ENCODE results near the gene TMEM94.

TMEM94 gene

DNA sequence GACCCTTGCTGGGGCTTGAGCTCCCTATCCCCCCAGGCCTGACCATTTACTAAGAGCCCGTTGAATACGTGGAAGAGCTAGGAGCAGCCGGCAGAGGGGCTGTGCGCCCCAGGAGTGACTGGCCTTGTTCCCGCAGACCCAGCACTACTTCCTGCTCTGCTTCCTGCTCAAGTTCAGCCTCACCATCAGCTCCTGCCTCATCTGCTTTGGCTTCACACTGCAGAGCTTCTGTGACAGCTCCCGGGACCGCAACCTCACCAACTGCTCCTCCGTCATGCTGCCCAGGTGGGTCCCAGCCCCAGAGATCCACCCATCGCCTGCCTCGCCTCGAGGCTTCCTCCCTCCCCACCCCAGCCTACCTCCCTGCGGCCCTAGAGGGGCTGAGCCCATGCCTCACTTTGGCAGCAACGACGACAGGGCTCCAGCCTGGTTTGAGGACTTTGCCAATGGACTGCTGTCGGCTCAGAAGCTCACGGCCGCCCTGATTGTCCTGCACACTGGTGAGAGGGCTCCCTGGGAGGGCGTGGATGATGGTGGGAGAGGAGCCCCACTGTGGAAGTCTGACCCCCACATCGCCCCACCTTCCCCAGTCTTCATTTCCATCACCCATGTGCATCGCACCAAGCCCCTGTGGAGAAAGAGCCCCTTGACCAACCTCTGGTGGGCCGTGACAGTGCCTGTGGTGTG lies 41.7 kb downstream of the TMEM94 start (continued):
- TF ChIP-seq SP3 (tag by site-specific recombination; IDR thresholded peaks at IDR 0.05) (no peak), SP2 (tag by site-specific recombination; IDR thresholded peaks at IDR 0.05) (no peak), ZNF560 (tag by site-specific recombination; IDR thresholded peaks at IDR 0.05; ENCODE audit: borderline replicate concordance) (no peak), ZNF23 (tag by site-specific recombination; IDR thresholded peaks at IDR 0.05; ENCODE audit: borderline replicate concordance) (no peak)

GRCh38 chr17:75498726-75499213 lies 42.3 kb downstream of the TMEM94 start:
- CTCF ChIA-PET = interaction anchor here (1.2 to 1.4 kb wide), 3 partner anchors 16 to 251 kb away, joined by 4 to 5 read pairs (median 5); partner anchors contain the start of gene TSEN54
- H3K9me3 ChIP-seq (ENCODE audit: control insufficient read depth, insufficient read depth, low read depth, low read length) = no peaks in the 10 kb centered on the region
- H3K4me3 ChIP-seq (ENCODE audit: low read depth, low read length) = no peak overlapping the region
- no peaks in the 10 kb centered on the region for H3K4me1 ChIP-seq (ENCODE audit: control insufficient read depth, insufficient read depth, low read length)
- H3K27ac ChIP-seq (ENCODE audit: extremely low read depth, low read depth, low read length) = 0 out of 2 replicates have a peak overlapping the region, but pooled peaks have one; percentile 17
- TF ChIP-seq WT1 (tag by site-specific recombination; IDR thresholded peaks at IDR 0.05) = peak; percentile 53; the same call in 1 of the 2 replicates
- 0 out of 2 replicates have a peak, but pooled peaks have one; percentile 12 for TF ChIP-seq KLF1 (tag by site-specific recombination; IDR thresholded peaks at IDR 0.05)
- TF ChIP-seq, protein P1, sequence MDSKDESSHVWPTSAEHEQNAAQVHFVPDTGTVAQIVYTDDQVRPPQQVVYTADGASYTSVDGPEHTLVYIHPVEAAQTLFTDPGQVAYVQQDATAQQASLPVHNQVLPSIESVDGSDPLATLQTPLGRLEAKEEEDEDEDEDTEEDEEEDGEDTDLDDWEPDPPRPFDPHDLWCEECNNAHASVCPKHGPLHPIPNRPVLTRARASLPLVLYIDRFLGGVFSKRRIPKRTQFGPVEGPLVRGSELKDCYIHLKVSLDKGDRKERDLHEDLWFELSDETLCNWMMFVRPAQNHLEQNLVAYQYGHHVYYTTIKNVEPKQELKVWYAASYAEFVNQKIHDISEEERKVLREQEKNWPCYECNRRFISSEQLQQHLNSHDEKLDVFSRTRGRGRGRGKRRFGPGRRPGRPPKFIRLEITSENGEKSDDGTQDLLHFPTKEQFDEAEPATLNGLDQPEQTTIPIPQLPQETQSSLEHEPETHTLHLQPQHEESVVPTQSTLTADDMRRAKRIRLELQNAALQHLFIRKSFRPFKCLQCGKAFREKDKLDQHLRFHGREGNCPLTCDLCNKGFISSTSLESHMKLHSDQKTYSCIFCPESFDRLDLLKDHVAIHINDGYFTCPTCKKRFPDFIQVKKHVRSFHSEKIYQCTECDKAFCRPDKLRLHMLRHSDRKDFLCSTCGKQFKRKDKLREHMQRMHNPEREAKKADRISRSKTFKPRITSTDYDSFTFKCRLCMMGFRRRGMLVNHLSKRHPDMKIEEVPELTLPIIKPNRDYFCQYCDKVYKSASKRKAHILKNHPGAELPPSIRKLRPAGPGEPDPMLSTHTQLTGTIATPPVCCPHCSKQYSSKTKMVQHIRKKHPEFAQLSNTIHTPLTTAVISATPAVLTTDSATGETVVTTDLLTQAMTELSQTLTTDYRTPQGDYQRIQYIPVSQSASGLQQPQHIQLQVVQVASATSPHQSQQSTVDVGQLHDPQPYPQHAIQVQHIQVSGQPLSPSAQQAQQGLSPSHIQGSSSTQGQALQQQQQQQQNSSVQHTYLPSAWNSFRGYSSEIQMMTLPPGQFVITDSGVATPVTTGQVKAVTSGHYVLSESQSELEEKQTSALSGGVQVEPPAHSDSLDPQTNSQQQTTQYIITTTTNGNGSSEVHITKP (tag by site-specific recombination; IDR thresholded peaks at IDR 0.05) = 0 out of 2 replicates have a peak, but pooled peaks have one; percentile 10
- peak; percentile 77 for TF ChIP-seq ZBTB48 (tag by site-specific recombination; IDR thresholded peaks at IDR 0.05)
- TF ChIP-seq ZNF544 (tag by site-specific recombination; IDR thresholded peaks at IDR 0.05) = no peak
- TF ChIP-seq ZNF473 (tag by site-specific recombination; IDR thresholded peaks at IDR 0.05) = no peak
- TF ChIP-seq SCRT1 (tag by site-specific recombination; IDR thresholded peaks at IDR 0.05; ENCODE audit: borderline replicate concordance) = peak; percentile 68; the same call in 1 of the 2 replicates
- peak; percentile 51 for TF ChIP-seq ZIC2 (tag by site-specific recombination; IDR thresholded peaks at IDR 0.05)
- no peak for TF ChIP-seq ZEB2 (tag by site-specific recombination; IDR thresholded peaks at IDR 0.05)
- peak; percentile 28; the same call in 1 of the 2 replicates for TF ChIP-seq ZNF600 (tag by site-specific recombination; IDR thresholded peaks at IDR 0.05)
- TF ChIP-seq SCRT2 (tag by site-specific recombination; IDR thresholded peaks at IDR 0.05) = peak; percentile 89
- no peak for TF ChIP-seq ZNF132 (tag by site-specific recombination; IDR thresholded peaks at IDR 0.05; ENCODE audit: borderline replicate concordance)
- TF ChIP-seq, protein P2, sequence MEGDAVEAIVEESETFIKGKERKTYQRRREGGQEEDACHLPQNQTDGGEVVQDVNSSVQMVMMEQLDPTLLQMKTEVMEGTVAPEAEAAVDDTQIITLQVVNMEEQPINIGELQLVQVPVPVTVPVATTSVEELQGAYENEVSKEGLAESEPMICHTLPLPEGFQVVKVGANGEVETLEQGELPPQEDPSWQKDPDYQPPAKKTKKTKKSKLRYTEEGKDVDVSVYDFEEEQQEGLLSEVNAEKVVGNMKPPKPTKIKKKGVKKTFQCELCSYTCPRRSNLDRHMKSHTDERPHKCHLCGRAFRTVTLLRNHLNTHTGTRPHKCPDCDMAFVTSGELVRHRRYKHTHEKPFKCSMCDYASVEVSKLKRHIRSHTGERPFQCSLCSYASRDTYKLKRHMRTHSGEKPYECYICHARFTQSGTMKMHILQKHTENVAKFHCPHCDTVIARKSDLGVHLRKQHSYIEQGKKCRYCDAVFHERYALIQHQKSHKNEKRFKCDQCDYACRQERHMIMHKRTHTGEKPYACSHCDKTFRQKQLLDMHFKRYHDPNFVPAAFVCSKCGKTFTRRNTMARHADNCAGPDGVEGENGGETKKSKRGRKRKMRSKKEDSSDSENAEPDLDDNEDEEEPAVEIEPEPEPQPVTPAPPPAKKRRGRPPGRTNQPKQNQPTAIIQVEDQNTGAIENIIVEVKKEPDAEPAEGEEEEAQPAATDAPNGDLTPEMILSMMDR (tag by site-specific recombination; IDR thresholded peaks at IDR 0.05) = peak; percentile 41
- TF ChIP-seq ZFHX2 (tag by site-specific recombination; conservative IDR thresholded peaks at IDR 0.05) = 0 out of 2 replicates have a peak, but pooled peaks have one; percentile 19
- no peak for TF ChIP-seq TRIM28 (IDR thresholded peaks at IDR 0.05; ENCODE audit: borderline replicate concordance, low read length)
- POLR2A ChIA-PET = interaction anchor here (0.5 to 3.4 kb wide), 5 partner anchors 17 to 286 kb away, joined by 3 to 16 read pairs (median 4); partner anchors contain the start of genes LLGL2, TMEM94 and TSEN54
- peaks cover 0 to 91% of the 10 kb centered on the region in 2 experiments for H3K36me3 ChIP-seq (ENCODE audit: control insufficient read depth in 2 of 2, insufficient read depth in 1 of 2, low read length in 2 of 2)
